H1 (cell line): ENCODE data around the gene BTBD9. TPM values are rescaled to one million over a fixed set of nuclear protein-coding genes. Genes with fewer than 3 reads are reported as not detected.

Experiments used
- CTCF ChIA-PET: fragments of 300-600 bp; sonication (Branson Sonifier 250); formaldehyde crosslinking; loops from one replicate; lab custom pipeline; 2021; ENCODE audit not compliant: partially characterized antibody; lab: Charles Lee
- POLR2A ChIA-PET: fragments of 300-600 bp; sonication (Branson Sonifier 250); formaldehyde crosslinking; loops from one replicate; lab custom pipeline; 2021; ENCODE audit warnings: inconsistent platforms; ENCODE audit not compliant: partially characterized antibody; lab: Charles Lee
- DNase-seq, 2 experiments: peaks; one replicate each; pipeline versions ENCODE4 v3.0.0 to v3.0.0-alpha.2; 2010 to 2022; ENCODE audit warnings: low spot score in 2 of 2, low read depth in 1 of 2, mixed read lengths in 1 of 2
- FAIRE-seq: peaks from 2 replicates; lab custom pipeline; 2011; peaks lifted over from hg19 to GRCh38; lab: Jason Lieb, UNC
- H2AFZ ChIP-seq: 2 replicates; pipeline ENCODE4 v1.8.1; 2012; ENCODE audit warnings: low read length, inconsistent platforms
- H2AK5ac ChIP-seq: 2 replicates; pipeline ENCODE4 v1.6.1; 2013; ENCODE audit warnings: low read depth, low read length
- H2BK120ac ChIP-seq: replicated peaks from 2 replicates; pipeline ENCODE3; 2013; ENCODE audit warnings: low read depth, low read length, inconsistent platforms
- H2BK12ac ChIP-seq: 2 replicates; pipeline ENCODE4 v1.6.1; 2013; ENCODE audit warnings: low read depth, low read length
- H2BK15ac ChIP-seq: 2 replicates; pipeline ENCODE4 v1.6.1; 2013; ENCODE audit warnings: low read length
- H2BK20ac ChIP-seq: 2 replicates; pipeline ENCODE4 v1.6.1; 2013; ENCODE audit warnings: low read length
- H2BK5ac ChIP-seq: 2 replicates; pipeline ENCODE4 v1.6.1; 2013; ENCODE audit warnings: low read depth, low read length
- H3K14ac ChIP-seq: 2 replicates; pipeline ENCODE4 v1.6.1; 2013; ENCODE audit warnings: inconsistent platforms; ENCODE audit not compliant: insufficient read length
- H3K18ac ChIP-seq: 2 replicates; pipeline ENCODE4 v1.6.1; 2013; ENCODE audit warnings: low read length; ENCODE audit errors: extremely low read depth
- H3K23ac ChIP-seq: 2 replicates; pipeline ENCODE4 v1.6.1; 2013; ENCODE audit warnings: inconsistent platforms; ENCODE audit not compliant: insufficient read length
- H3K23me2 ChIP-seq: 2 replicates; pipeline ENCODE4 v1.6.1; 2013; ENCODE audit warnings: low read depth, low read length
- H3K27ac ChIP-seq: 2 replicates; pipeline ENCODE4 v1.6.1; 2011; ENCODE audit warnings: low read depth, low read length, inconsistent platforms
- H3K27me3 ChIP-seq, 4 experiments: replicated peaks in 1 of 4; 1 replicate in 1 of 4; 2 replicates in 3 of 4; pipeline versions ENCODE4 v1.6.1 to v1.8.1; 2011 to 2013; ENCODE audit warnings: low read length in 3 of 4, mild to moderate bottlenecking in 3 of 4, inconsistent platforms in 2 of 4, mixed read lengths in 2 of 4, moderate library complexity in 1 of 4; ENCODE audit not compliant: control insufficient read depth in 3 of 4, insufficient read depth in 3 of 4; ENCODE audit errors: extremely low read depth in 1 of 4
- H3K36me3 ChIP-seq, 4 experiments: 2 replicates each; pipeline versions ENCODE4 v1.6.1 to v1.8.1; 2011 to 2013; ENCODE audit warnings: mild to moderate bottlenecking in 4 of 4, low read length in 3 of 4, moderate library complexity in 2 of 4, control low read depth in 1 of 4, inconsistent platforms in 1 of 4; ENCODE audit not compliant: insufficient read depth in 4 of 4, control insufficient read depth in 2 of 4
- H3K4ac ChIP-seq: replicated peaks from 2 replicates; pipeline ENCODE3; 2013; ENCODE audit warnings: low read length, low read depth, mixed read lengths, inconsistent platforms; ENCODE audit not compliant: insufficient read length
- H3K4me1 ChIP-seq, 4 experiments: replicated peaks in 1 of 4; 1 replicate in 1 of 4; 2 replicates in 3 of 4; pipeline versions ENCODE4 v1.6.1 to v1.8.1; 2011 to 2013; ENCODE audit warnings: low read length in 3 of 4, inconsistent platforms in 2 of 4, mixed read lengths in 1 of 4; ENCODE audit not compliant: insufficient read depth in 4 of 4, control insufficient read depth in 3 of 4
- H3K4me2 ChIP-seq, 2 experiments: 2 replicates each; pipeline versions ENCODE4 v1.6.1 to v1.8.1; 2011 to 2013; ENCODE audit warnings: low read depth in 2 of 2, low read length in 2 of 2, control low read depth in 1 of 2, inconsistent platforms in 1 of 2, mild to moderate bottlenecking in 1 of 2; ENCODE audit not compliant: insufficient read depth in 1 of 2
- H3K4me3 ChIP-seq, 4 experiments: fragments of 200-600, 300-600 bp in 1 of 4; sonication (generic), shearing (Covaris generic), sonication (Bioruptor Twin) in 1 of 4; 2 replicates each; pipeline versions ENCODE4 v1.5.1 to v1.8.1; 2011 to 2016; ENCODE audit warnings: low read length in 4 of 4, low read depth in 3 of 4, control low read depth in 2 of 4, inconsistent platforms in 2 of 4, mild to moderate bottlenecking in 2 of 4, mixed read lengths in 1 of 4, moderate library complexity in 1 of 4; ENCODE audit not compliant: insufficient read depth in 2 of 4; ENCODE audit errors: extremely low read depth in 1 of 4
- H3K56ac ChIP-seq: replicated peaks from 2 replicates; pipeline ENCODE3; 2013; ENCODE audit warnings: low read depth, mild to moderate bottlenecking, mixed read lengths, low read length, inconsistent platforms; ENCODE audit not compliant: insufficient read length
- H3K79me1 ChIP-seq: 2 replicates; pipeline ENCODE4 v1.6.1; 2013; ENCODE audit warnings: low read depth, low read length, control low read depth
- H3K79me2 ChIP-seq, 2 experiments: 2 replicates each; pipeline versions ENCODE4 v1.6.1 to v1.8.1; 2012 to 2013; ENCODE audit warnings: low read length in 2 of 2, mild to moderate bottlenecking in 2 of 2, inconsistent platforms in 1 of 2; ENCODE audit not compliant: insufficient read depth in 2 of 2, control insufficient read depth in 1 of 2
- H3K9ac ChIP-seq, 4 experiments: replicated peaks in 1 of 4; 1 replicate in 1 of 4; 2 replicates in 3 of 4; pipeline versions ENCODE4 v1.6.1 to v1.8.1; 2011 to 2013; ENCODE audit warnings: low read depth in 3 of 4, low read length in 3 of 4, control low read depth in 2 of 4, mild to moderate bottlenecking in 2 of 4, moderate library complexity in 2 of 4, inconsistent platforms in 1 of 4; ENCODE audit errors: extremely low read depth in 1 of 4
- H3K9me3 ChIP-seq, 2 experiments: 2 replicates each; pipeline versions ENCODE4 v1.6.1 to v1.8.1; 2012 to 2013; ENCODE audit warnings: mild to moderate bottlenecking in 2 of 2, moderate library complexity in 2 of 2, control low read depth in 1 of 2, inconsistent platforms in 1 of 2, low read depth in 1 of 2, low read length in 1 of 2, mixed read lengths in 1 of 2; ENCODE audit not compliant: insufficient read depth in 2 of 2
- H4K20me1 ChIP-seq, 2 experiments: replicated peaks in 1 of 2; 2 replicates each; pipeline versions ENCODE3 to v1.8.1; 2011 to 2013; ENCODE audit warnings: inconsistent platforms in 2 of 2, low read length in 2 of 2, mild to moderate bottlenecking in 1 of 2; ENCODE audit not compliant: insufficient read depth in 2 of 2, control insufficient read depth in 1 of 2
- H4K5ac ChIP-seq: 2 replicates; pipeline ENCODE4 v1.6.1; 2013; ENCODE audit warnings: low read length, low read depth, mixed read lengths, inconsistent platforms; ENCODE audit not compliant: insufficient read length
- H4K8ac ChIP-seq: 2 replicates; pipeline ENCODE4 v1.8.0; 2013; ENCODE audit warnings: mild to moderate bottlenecking, moderate library complexity, low read length, inconsistent platforms; ENCODE audit not compliant: insufficient read depth; ENCODE audit errors: extremely low read depth
- H4K91ac ChIP-seq: replicated peaks from 2 replicates; pipeline ENCODE3; 2013; ENCODE audit warnings: low read length, mixed read lengths, inconsistent platforms; ENCODE audit not compliant: insufficient read length
- BCL11A ChIP-seq, 2 experiments: IDR thresholded peaks; one replicate each; pipeline ENCODE4 v1.6.1; 2011; ENCODE audit warnings: low read depth in 2 of 2, low read length in 2 of 2, mild to moderate bottlenecking in 2 of 2
- CBX8 ChIP-seq: fragments of 300-800, 300-1000 bp; sonication (generic); IDR thresholded peaks from 2 replicates; pipeline ENCODE4 v1.7.1; 2016; ENCODE audit warnings: low read depth, low read length, borderline replicate concordance
- CEBPB ChIP-seq: IDR thresholded peaks from 2 replicates; pipeline ENCODE4 v1.6.1; 2012; ENCODE audit warnings: low read depth, low read length
- CTBP2 ChIP-seq: IDR thresholded peaks from 2 replicates; pipeline ENCODE4 v1.7.0; 2011; ENCODE audit warnings: borderline replicate concordance, mild to moderate bottlenecking, moderate library complexity, mixed read lengths, low read length; ENCODE audit not compliant: insufficient read depth, insufficient read length
- HDAC2 ChIP-seq, 2 experiments: fragments of 300-600 bp in 1 of 2; sonication (generic) in 1 of 2; IDR thresholded peaks; 2 replicates each; pipeline ENCODE4 v1.6.1; 2011 to 2012; ENCODE audit warnings: low read depth in 2 of 2, low read length in 2 of 2, mild to moderate bottlenecking in 2 of 2, moderate library complexity in 2 of 2, borderline replicate concordance in 1 of 2, inconsistent platforms in 1 of 2
- JUN ChIP-seq: IDR thresholded peaks from 2 replicates; pipeline ENCODE4 v1.6.1; 2011; ENCODE audit warnings: low read depth, mild to moderate bottlenecking, improper control_type of control experiment, low read length
- KDM5A ChIP-seq: fragments of 200-600 bp; IDR thresholded peaks from 2 replicates; pipeline ENCODE4 v1.7.1; 2012; ENCODE audit warnings: mild to moderate bottlenecking, low read length, inconsistent platforms, mixed read lengths
- MAFK ChIP-seq: IDR thresholded peaks from 2 replicates; pipeline ENCODE4 v1.6.1; 2012; ENCODE audit warnings: low read depth, mild to moderate bottlenecking, improper control_type of control experiment, low read length
- NANOG ChIP-seq: IDR thresholded peaks from 2 replicates; pipeline ENCODE4 v1.6.1; 2011; ENCODE audit warnings: low read length, low read depth, mild to moderate bottlenecking, inconsistent platforms; ENCODE audit not compliant: insufficient read depth, poor library complexity, severe bottlenecking
- POLR2AphosphoS5 ChIP-seq: IDR thresholded peaks from 2 replicates; pipeline ENCODE4 v1.6.1; 2011; ENCODE audit warnings: low read depth, low read length
- RNF2 ChIP-seq: fragments of 200-900, 300-1000 bp; sonication (generic); IDR thresholded peaks from 2 replicates; pipeline ENCODE4 v1.7.1; 2016; ENCODE audit warnings: borderline replicate concordance, low read depth, mild to moderate bottlenecking, antibody characterized with exemption, low read length; ENCODE audit not compliant: poor library complexity, severe bottlenecking; ENCODE audit errors: missing control alignments
- SP2 ChIP-seq: IDR thresholded peaks from 2 replicates; pipeline ENCODE4 v1.6.1; 2012; ENCODE audit warnings: mild to moderate bottlenecking, low read length, inconsistent platforms
- SP4 ChIP-seq: IDR thresholded peaks from 2 replicates; pipeline ENCODE4 v1.6.1; 2012; ENCODE audit warnings: low read length, inconsistent platforms
- SUZ12 ChIP-seq: fragments of 200-600 bp; sonication (generic); IDR thresholded peaks from 2 replicates; pipeline ENCODE4 v1.6.1; 2012; ENCODE audit warnings: mild to moderate bottlenecking, inconsistent platforms, low read length, moderate library complexity, mixed read lengths
- YY1 ChIP-seq: IDR thresholded peaks from 2 replicates; pipeline ENCODE4 v1.6.1; 2011; ENCODE audit warnings: low read depth, mild to moderate bottlenecking, low read length
- polyA plus RNA-seq, 7 experiments: library from polyadenylated mRNA; depleted of rRNA in 3 of 7; stranded (reverse) in 5 of 7; unstranded in 2 of 7; fragments of >200 nt in 5 of 7; fragments of 200-250 nt in 2 of 7; gene quantifications; 1 replicate in 5 of 7; 2 replicates in 1 of 7; 4 replicates in 1 of 7; pipeline versions ENCODE4 v1.2.1 to v1.2.3, GENCODE V29; 2011 to 2013; ENCODE audit warnings: missing spikeins in 2 of 7, mixed read lengths in 2 of 7
- total RNA-seq: library from RNA; stranded (reverse); fragmentation: NEBNext Ultra II Directional; extraction: Animal tissue kit (Norgen Biotek cat#: 25700); gene quantifications from 2 replicates; pipeline ENCODE4 v1.2.1, GENCODE V29; 2021

Gene BTBD9
- total and polyA plus RNA-seq, 2 of the 8 experiments (the other 6 are each of a cell fraction or from before 2014, with no cell fraction given), result 0.92 to 4.1 TPM

DNA sequence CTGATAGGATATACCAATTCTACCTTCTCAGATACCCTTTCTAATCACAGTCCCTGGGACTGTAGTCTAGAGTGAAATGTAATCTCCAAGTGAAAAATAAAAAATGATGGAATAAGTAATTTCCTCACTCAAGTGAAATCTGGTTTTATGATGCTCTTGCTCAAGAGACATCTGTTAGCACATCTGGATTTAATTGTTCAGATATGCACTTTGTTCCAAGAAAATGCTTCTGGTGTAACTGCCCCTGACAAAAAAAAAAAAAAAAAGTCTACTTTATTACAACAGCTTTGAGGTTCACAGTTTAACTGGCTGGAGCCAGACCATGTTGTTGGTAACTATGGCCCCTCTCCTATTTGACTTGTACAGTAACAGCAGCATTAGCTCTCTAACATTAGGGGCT lies 251.8 kb downstream of the BTBD9 start:
- H3K79me2 ChIP-seq, result no peaks in the 10 kb centered on the region
- no peaks in the 10 kb centered on the region for H4K20me1 ChIP-seq
- H4K5ac ChIP-seq, result no peak overlapping the region
- H2BK20ac ChIP-seq, result no peak overlapping the region
- H2AK5ac ChIP-seq, result no peak overlapping the region
- no peaks in the 10 kb centered on the region for H3K27me3 ChIP-seq
- no peak overlapping the region for H3K23ac ChIP-seq
- POLR2A ChIA-PET, result no interaction called here
- no peak overlapping the region for H2BK12ac ChIP-seq
- no peak overlapping the region for H2AFZ ChIP-seq
- no peak overlapping the region for H4K8ac ChIP-seq
- H4K91ac ChIP-seq, result no peak overlapping the region
- H3K27ac ChIP-seq, result no peak overlapping the region
- no peak for FAIRE-seq
- no peak overlapping the region for H3K4me2 ChIP-seq
- H3K79me1 ChIP-seq, result no peaks in the 10 kb centered on the region
- TF ChIP-seq RNF2 (no peak), NANOG (no peak), CTBP2 (no peak), POLR2AphosphoS5 (no peak), BCL11A (IDR thresholded peaks at IDR 0.05; ENCODE audit: low read depth in 2 of 2, low read length in 2 of 2) (no peak), MAFK (no peak), KDM5A (no peak), CBX8 (no peak), YY1 (no peak), HDAC2 (IDR thresholded peaks at IDR 0.05; ENCODE audit: borderline replicate concordance in 1 of 2, low read depth in 2 of 2, low read length in 2 of 2) (no peak), SP2 (no peak), SP4 (no peak), CEBPB (no peak), JUN (no peak), SUZ12 (no peak)
- TF ChIP-seq, all 59 proteins: peak for 0
- Histone ChIP-seq H3K18ac (no peak overlapping the region), H3K56ac (no peak overlapping the region), H2BK15ac (no peak overlapping the region), H2BK120ac (no peak overlapping the region), H3K4me3 (no peak overlapping the region), H3K23me2 (no peaks in the 10 kb centered on the region), H3K9ac (no peak overlapping the region), H3K36me3 (no peaks in the 10 kb centered on the region), H3K4me1 (peaks cover 0 to 6% (median 5%) of the 10 kb centered on the region in 4 experiments; a peak in 4 of 7 replicates), H3K14ac (no peak overlapping the region), H3K4ac (no peak overlapping the region), H2BK5ac (no peak overlapping the region), H3K9me3 (no peaks in the 10 kb centered on the region)
- no peak for DNase-seq
- CTCF ChIA-PET, result interaction anchor here (0.6 kb wide), 1 partner anchor 28 kb away, joined by 3 read pairs; no protein-coding TSS in a partner anchor
